Stimulated activated CD4-positive, alpha-beta T cell treated with anti-CD3 and anti-CD28 coated beads, TNF-alpha, amount 100 ng/mL, for 48 hours (primary cell): ENCODE measurements around the gene KCNQ1.

Experiments
- DNase-seq, 3 donors: peaks; one replicate each; pipeline ENCODE4 v3.0.0-alpha.2; 2020; ENCODE audit warnings: low read depth in 3 of 3

KCNQ1 gene

GRCh38 chr11:2425506-2425905 is 19.3 kb upstream of the KCNQ1 start:
- no peak for DNase-seq

GRCh38 chr11:2426221-2426620 is 18.6 kb upstream of the KCNQ1 start:
- no peak for DNase-seq

GRCh38 chr11:2426826-2427521 is 17.8 kb upstream of the KCNQ1 start:
- no peak for DNase-seq

GRCh38 chr11:2427721-2428321 is 17.0 kb upstream of the KCNQ1 start:
- no peak for DNase-seq

- peak; percentile 72 to 86 (median 82) for DNase-seq
These were observed 16.4 kb upstream of the KCNQ1 start for GRCh38 chr11:2428322-2428795.

- no peak for DNase-seq
These were observed 13.4 kb upstream of the KCNQ1 start for GRCh38 chr11:2431395-2431794.

- no peak for DNase-seq
These were observed 12.6 kb upstream of the KCNQ1 start for GRCh38 chr11:2432171-2432621.

GRCh38 chr11:2432628-2433071 is 12.2 kb upstream of the KCNQ1 start:
- DNase-seq = no peak

GRCh38 chr11:2433106-2433925 is 11.5 kb upstream of the KCNQ1 start:
- no peak for DNase-seq

- no peak for DNase-seq
These were observed 10.8 kb upstream of the KCNQ1 start for GRCh38 chr11:2434008-2434407.

- DNase-seq = no peak
These were observed 10.1 kb upstream of the KCNQ1 start for GRCh38 chr11:2434506-2435255.

- no peak for DNase-seq
These were observed 9.4 kb upstream of the KCNQ1 start for GRCh38 chr11:2435288-2436012.

- DNase-seq = no peak
These were observed 8.7 kb upstream of the KCNQ1 start for GRCh38 chr11:2436013-2436520.

- no peak for DNase-seq
These were observed 8.2 kb upstream of the KCNQ1 start for GRCh38 chr11:2436521-2437031.

- DNase-seq = no peak
These were observed 7.3 kb upstream of the KCNQ1 start for GRCh38 chr11:2437516-2437915.

GRCh38 chr11:2439820-2440219 is 5.0 kb upstream of the KCNQ1 start:
- no peak for DNase-seq

- DNase-seq = no peak
These were observed 4.2 kb upstream of the KCNQ1 start for GRCh38 chr11:2440646-2441045.

- DNase-seq = no peak
These were observed 3.6 kb upstream of the KCNQ1 start for GRCh38 chr11:2441171-2441570.

GRCh38 chr11:2442589-2442988 is 2.2 kb upstream of the KCNQ1 start:
- DNase-seq = no peak

- no peak for DNase-seq
These were observed 1.4 kb upstream of the KCNQ1 start for GRCh38 chr11:2443406-2443805.
